GM19351 (cell line): Measurements from ENCODE around the gene LUZP2.

Experiments
- ATAC-seq: cut with Tn5 transposase; IDR thresholded peaks from one replicate; pipeline ENCODE4 v1.9.1; 2021; ENCODE audit warnings: mild to moderate bottlenecking, moderate library complexity; ENCODE audit not compliant: unreplicated experiment

Gene LUZP2

GRCh38 chr11:24560324-24560723, 63.5 kb downstream of the LUZP2 start:
- ATAC-seq = no peak

- no peak for ATAC-seq
Measured at GRCh38 chr11:24567380-24567779, 70.5 kb downstream of the LUZP2 start.

DNA sequence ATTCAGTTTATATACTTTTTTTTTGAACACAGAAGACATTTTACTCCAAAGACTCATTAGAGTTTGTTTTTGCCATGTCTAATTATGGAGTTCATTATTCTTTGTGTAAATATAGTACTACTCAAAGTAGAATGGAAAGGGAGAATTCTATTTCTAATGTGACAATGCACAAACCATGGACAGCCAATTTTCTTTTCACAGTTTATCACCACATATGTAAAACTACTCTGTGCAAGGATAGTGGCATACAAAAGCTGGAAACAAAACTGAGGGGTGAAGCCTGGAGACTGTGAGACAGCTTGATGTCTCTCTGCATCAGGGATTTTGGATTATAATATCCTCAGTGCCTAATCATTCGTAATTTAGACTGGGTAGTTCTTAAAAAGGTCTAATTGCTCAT, 75.5 kb downstream of the LUZP2 start:
- ATAC-seq = no peak

DNA sequence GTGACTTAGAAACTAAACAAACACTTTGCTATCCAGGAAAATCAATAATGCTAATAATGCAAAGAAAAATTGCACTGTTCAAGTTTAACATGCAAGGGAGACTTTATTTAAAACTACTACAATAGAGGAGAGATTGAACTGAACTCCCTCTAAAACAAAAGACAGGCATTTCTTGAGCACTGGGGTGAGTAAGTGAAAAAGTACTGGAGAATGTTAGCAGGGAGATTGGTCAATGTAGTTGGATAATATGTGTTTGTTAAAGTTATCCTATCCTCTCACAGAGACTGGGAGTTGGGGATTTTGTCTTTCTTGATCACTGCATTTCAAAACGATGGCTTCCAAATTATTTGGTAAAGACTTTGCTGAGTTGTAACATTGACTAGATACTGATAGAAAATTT, 77.6 kb downstream of the LUZP2 start:
- no peak for ATAC-seq

GRCh38 chr11:24575392-24575791, 78.5 kb downstream of the LUZP2 start:
- no peak for ATAC-seq

GRCh38 chr11:24585192-24585591, 88.3 kb downstream of the LUZP2 start:
- ATAC-seq = no peak

DNA sequence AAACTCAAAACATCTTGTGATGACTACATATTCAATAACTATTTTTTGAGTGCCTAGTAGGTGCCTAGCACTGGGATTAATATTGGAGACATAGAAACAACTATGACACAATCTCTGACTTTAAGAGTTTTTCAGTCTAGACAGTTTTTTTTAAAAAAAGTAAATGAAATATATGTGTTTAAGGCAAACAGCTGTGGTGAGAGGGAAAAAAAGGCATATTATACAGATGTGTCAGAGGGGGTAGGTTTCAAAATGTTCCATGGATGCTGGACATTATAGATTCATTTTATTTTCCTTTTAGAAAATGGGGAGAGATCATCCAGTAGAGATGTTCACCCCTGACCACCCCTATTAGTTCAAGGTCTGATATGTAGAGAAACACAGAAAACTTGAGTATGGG, 90.8 kb downstream of the LUZP2 start:
- ATAC-seq = no peak

DNA sequence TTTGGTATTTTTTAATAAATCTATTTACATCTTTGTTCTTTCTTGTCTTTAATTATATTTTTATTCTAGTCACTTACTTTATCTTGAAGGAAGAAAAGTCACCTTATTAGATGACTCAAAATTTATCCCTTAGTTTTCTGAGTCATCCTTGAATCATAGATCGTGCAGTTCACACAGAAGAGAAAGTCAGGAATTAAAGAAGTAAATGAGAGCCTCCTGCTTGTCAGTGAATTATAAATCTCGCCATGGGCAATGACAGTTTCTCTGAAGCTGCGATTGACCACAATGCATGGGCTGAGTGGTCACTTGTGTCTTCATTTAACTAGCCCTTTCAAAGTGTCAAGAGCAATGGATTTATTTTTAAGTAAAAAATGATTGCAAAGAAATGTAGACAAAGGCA, 91.2 kb downstream of the LUZP2 start:
- ATAC-seq = no peak

GRCh38 chr11:24589064-24589463, 92.2 kb downstream of the LUZP2 start:
- no peak for ATAC-seq

DNA sequence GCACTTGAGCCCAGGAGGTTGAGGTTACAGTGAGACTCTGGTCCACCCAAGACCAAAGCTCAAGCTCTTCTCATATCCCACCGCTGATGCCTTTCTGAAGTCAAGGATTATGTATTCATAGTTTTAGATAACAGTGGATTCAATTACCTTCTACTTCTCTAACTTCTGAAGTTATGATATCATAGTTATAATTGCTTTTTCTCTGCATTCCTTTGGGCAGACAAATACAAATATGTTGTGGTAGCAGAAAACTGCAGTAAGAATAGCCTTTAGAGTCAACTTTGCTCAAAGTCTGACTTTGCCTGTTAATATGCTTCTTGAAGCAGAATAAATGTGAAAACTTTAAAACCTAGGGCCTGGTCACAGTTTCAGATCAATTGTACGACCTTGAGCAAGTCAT, 94.4 kb downstream of the LUZP2 start:
- no peak for ATAC-seq

DNA sequence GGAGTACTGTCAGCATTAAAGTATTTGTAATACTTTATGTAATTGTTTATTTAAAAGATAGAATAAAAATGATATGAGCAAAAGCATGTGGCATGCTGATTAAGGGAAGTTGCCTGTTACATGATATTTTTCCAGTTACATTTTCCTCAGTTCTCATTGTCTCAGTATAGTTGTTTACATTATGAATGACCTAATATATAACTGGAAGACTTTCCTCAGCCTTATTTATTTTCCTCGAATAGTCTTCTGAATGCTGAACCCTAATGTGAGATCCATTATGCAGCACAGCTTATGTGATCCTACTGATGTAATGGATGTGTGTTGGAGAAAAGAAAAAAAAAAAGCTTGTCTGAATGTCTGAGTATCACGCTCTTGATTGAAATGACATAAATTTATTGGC, 95.5 kb downstream of the LUZP2 start:
- no peak for ATAC-seq

DNA sequence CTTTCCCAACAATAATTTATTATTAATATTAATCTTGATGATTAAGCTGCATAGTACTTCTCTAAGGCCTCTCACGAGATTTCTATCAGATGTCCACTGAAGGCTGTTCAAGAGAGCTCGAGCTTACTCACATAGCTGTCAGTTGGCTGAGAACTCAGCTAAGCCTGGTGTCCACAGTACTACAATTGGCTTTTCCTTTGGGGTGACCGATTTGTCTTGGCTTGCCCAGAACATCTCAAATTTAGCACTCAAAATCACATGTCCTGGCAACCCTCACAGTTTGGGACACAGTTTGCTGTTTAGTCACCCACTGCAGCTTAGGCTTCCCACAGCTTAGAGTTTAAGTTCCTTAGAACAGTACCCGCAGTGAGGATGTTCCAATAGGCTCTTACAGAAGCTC, 96.5 kb downstream of the LUZP2 start:
- ATAC-seq = no peak

- ATAC-seq = no peak
Measured at GRCh38 chr11:24594401-24594800, 97.5 kb downstream of the LUZP2 start.

- ATAC-seq = no peak
Measured at GRCh38 chr11:24598641-24599040, 101.8 kb downstream of the LUZP2 start.

GRCh38 chr11:24609192-24610119, 112.6 kb downstream of the LUZP2 start:
- ATAC-seq = no peak

DNA sequence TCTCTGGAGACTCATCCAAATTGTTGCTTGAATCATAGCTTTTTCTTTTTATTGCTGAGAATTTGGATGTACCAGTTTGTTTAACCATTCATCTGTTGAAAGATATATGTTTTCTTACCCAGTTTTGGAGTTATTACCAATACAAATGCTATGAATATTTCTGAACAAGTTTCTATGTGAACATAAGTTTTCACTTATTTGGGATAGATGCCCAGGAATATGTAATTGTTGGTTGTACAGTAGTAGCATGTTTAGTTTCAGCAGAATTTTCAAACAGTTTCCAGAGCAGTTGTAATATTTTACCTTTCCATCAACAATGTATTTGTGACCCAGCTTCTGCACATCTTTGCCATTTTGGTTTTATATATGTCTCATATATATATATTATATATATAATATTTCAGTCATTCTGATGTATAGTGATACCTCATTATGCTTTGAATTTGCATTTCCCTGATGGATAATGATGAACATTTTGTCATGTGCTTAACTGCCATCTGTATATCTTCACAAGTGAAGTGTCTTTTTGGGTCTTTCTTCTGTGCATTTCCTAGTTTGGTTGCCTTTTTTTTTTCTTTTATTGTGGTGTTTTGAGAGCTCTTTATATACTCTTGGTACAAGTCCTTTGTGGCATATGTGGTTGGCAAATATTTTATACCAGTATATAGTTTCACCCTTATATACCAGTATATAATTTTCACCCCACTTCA, 118.8 kb downstream of the LUZP2 start:
- ATAC-seq = no peak

DNA sequence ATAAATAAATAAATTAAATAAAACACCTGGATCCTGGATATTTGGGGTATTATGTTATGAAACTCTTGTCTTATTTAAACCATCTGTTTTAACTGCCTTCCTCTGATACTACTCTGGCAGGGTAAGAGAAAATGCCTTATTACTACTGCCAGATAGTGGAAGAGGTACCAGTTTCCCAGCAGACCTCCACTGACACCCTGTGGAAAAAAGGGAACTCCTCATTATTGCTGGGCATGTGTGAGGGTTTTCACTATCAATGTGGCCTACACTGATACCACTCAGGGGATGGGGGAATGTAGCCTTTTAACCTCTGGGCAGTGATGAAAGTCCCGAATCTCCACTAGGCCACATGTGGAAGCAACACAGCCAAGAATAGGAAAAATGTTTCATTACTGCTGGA, 121.0 kb downstream of the LUZP2 start:
- ATAC-seq = no peak

DNA sequence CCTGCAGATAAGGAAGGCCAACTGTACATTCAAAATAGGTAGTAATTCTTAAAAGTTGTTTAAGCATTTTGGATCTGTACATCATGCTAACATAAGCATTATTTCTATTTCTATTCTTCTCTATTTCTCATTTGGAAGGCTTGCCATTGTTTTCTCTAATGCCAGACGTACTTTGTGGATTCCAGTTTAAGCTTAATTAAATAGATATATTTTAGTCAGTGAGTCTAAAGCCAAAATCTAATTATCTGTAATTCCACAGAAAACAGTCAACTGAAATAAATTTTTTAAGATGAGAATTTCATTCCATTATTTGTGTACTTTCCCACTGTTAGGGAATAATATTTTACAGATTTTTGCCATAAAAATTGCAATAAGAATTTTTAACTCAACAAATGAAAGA, 123.0 kb downstream of the LUZP2 start:
- ATAC-seq = no peak

GRCh38 chr11:24622262-24622661, 125.4 kb downstream of the LUZP2 start:
- ATAC-seq = no peak

- no peak for ATAC-seq
Measured at GRCh38 chr11:24623121-24623520, 126.3 kb downstream of the LUZP2 start.

GRCh38 chr11:24624432-24624831, 127.6 kb downstream of the LUZP2 start:
- no peak for ATAC-seq

GRCh38 chr11:24625975-24626374, 129.1 kb downstream of the LUZP2 start:
- ATAC-seq = no peak
